ENCODE measurements around the gene A4GALT.

- TF ChIP-seq CTCF (conservative IDR thresholded peaks at IDR 0.05 in 1 of 2, IDR thresholded peaks at IDR 0.05 in 1 of 2; ENCODE audit: extremely low read depth in 1 of 2, insufficient read depth in 1 of 2, low read depth in 1 of 2, low read length in 2 of 2) (no peak), EZH2 (IDR thresholded peaks at IDR 0.05; ENCODE audit: borderline replicate concordance, low read length) (no peak)
Observed at GRCh38 chr22:42714308-42714707, 6.4 kb downstream of the A4GALT start.
